ENCODE measurements around the gene GPX4. TPM values are rescaled to one million over a fixed set of nuclear protein-coding genes. Genes with fewer than 3 reads are reported as not detected.
"Not testable (repeated sequence)": the region's sequence is repeated elsewhere in the genome, so short reads cannot be mapped to it uniquely, and the experiment has no call there.

The GPX4 gene
- total RNA-seq, 1 donor from 2014 or later, result 241 TPM

DNA sequence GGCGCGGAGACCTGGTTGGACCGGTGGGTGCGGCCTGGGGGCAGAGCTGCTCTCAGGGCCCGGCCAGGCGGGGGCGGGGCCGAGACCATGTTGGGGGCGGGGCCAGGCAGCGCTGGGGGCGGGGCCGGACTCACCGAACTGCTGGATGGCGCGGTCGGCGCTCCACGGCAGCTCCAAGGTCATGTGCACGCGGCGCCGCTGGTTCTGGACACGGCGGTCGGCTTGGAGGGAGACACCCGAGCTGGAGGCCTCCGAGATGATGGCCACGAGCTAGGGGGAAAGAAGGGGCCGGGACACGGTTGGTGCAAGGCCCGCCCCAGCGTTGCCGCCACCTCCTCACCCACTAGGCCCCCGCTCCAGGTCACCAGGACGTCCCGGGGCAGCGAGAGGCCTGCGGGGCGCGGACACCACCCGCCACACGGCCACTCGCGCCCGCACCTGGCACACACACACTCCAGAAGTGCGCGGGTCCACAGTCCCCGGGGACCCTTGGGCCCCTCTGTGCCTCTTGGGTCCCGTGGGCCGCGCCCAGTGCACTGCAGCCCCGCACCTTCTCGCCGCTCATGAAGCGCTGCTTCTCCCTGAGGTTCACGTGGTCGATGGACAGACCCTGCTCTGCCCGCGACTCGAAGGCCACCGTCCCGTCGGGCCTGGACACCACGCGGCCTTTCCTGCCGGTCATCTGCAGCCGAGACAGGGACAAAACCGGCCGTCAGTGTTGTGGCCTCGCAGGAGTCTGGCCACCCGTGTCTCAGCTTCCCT, 8.7 kb downstream of the GPX4 start:
- Mint-ChIP-seq H3K27ac (no peak overlapping the region), H3K9me3 (no peaks in the 10 kb centered on the region), H3K27me3 (ENCODE audit: insufficient read depth) (no peaks in the 10 kb centered on the region), H3K4me1 (ENCODE audit: low read depth) (no peaks in the 10 kb centered on the region), H3K36me3 (ENCODE audit: low read depth) (peaks cover 4% of the 10 kb centered on the region), H3K4me3 (no peak overlapping the region)
- intact Hi-C loops (cut with micrococcal nuclease), result no loop called here
- DNase-seq (ENCODE audit: low spot score), result no peak

DNA sequence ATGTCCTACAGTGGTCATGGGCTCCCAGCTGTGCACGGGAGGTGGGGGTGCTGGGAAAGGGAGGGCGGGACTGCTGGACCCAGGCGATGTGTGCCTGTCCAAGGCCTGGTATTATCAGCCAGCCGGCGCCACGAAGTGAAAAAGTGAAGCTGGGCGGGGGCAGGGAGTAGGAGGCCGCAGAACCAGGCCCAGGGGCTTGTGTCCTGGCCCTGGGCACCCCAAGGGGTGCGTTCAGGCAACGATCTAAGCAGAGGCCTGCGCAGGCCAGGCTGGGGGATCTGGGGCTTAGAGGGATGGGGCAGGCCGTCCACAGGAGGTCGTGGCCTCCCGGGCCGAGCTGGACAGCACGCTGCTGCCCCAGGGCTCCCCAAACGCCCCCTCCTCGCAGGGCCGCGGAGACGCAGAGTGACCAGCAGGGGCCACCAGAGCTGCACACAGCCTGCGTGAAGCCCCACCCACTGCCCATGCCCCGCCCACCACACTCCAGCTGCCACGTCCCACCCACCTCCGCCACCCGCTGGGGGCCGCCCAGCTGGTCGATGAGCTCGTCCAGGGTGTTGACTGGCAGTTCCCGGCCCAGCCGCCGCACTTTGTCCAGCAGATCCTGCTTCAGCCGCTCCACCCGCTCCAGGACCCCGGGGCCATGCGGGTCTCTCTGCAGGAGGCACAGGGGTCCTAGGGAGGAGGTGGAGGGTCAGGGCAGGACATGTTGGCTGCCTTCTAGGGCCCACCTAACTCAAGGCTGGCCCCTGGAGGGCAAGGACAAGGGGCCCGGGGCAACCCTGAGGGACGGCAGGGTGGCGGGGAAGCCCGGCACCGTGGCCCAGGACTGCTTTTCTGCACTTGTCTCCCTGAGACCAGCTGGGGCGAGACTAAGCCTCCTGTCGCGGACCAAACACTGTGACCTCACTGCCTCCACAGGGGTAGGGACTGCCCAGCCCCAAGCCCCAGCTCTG, 9.5 kb downstream of the GPX4 start:
- Mint-ChIP-seq H3K9me3 (no peaks in the 10 kb centered on the region), H3K27ac (no peak overlapping the region), H3K27me3 (ENCODE audit: insufficient read depth) (no peaks in the 10 kb centered on the region), H3K4me1 (ENCODE audit: low read depth) (no peaks in the 10 kb centered on the region), H3K36me3 (ENCODE audit: low read depth) (peaks cover 8% of the 10 kb centered on the region), H3K4me3 (no peak overlapping the region)
- DNase-seq (ENCODE audit: low spot score), result peak; percentile 66
- intact Hi-C loops (cut with micrococcal nuclease), result no loop called here

DNA sequence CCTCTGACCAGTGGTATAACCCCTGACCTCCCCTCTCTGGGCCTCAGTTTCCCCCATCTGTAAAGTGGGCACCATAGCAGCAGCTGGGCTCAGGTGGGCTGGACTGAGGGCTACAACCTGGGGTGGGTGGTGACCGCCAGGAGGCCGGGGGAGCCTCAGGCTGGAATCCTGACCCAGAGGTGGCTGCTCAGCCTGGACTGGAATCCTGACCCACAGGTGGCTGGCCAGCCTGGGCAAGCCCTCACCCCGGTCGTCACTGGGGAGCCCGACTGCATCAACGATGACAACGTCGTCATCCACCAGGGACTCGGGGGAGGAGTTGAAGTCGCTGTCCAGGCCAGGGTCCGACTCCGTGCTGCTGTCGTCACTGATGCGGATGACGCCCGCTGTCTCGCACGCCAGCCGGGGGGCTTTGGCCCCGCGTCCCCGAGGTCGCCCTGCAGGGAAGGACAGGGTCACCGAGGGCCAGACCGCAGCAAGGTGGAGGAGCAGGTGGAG, 10.2 kb downstream of the GPX4 start:
- Mint-ChIP-seq H3K36me3 (ENCODE audit: low read depth) (peaks cover 11% of the 10 kb centered on the region), H3K4me3 (no peak overlapping the region), H3K9me3 (no peaks in the 10 kb centered on the region), H3K27ac (no peak overlapping the region), H3K27me3 (ENCODE audit: insufficient read depth) (no peaks in the 10 kb centered on the region), H3K4me1 (ENCODE audit: low read depth) (no peaks in the 10 kb centered on the region)
- no peak for DNase-seq (ENCODE audit: low spot score)
- intact Hi-C loops (cut with micrococcal nuclease), result no loop called here

DNA sequence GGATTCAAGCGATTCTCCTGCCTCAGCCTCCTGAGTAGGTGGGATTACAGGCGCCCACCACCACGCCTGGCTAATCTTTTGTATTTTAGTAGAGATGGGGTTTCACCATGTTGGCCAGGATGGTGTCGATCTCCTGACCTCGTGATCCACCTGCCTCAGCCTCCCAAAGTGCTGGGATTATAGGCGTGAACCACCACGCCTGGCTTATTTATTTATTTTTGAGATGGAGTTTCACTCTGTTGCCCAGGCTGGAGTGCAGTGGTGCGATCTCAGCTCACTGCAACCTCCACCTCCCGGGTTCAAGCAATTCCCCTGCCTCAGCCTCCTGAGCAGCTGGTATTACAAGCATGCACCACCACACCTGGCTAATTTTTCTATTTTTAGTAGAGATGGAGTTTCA, 10.9 kb downstream of the GPX4 start:
- H3K4me3 Mint-ChIP-seq; intact Hi-C loops (cut with micrococcal nuclease); H3K27ac Mint-ChIP-seq; H3K27me3 Mint-ChIP-seq (ENCODE audit: insufficient read depth); H3K9me3 Mint-ChIP-seq; H3K4me1 Mint-ChIP-seq (ENCODE audit: low read depth); DNase-seq (ENCODE audit: low spot score): not testable (repeated sequence)
- peaks cover 11% of the 10 kb centered on the region for H3K36me3 Mint-ChIP-seq (ENCODE audit: low read depth)

DNA sequence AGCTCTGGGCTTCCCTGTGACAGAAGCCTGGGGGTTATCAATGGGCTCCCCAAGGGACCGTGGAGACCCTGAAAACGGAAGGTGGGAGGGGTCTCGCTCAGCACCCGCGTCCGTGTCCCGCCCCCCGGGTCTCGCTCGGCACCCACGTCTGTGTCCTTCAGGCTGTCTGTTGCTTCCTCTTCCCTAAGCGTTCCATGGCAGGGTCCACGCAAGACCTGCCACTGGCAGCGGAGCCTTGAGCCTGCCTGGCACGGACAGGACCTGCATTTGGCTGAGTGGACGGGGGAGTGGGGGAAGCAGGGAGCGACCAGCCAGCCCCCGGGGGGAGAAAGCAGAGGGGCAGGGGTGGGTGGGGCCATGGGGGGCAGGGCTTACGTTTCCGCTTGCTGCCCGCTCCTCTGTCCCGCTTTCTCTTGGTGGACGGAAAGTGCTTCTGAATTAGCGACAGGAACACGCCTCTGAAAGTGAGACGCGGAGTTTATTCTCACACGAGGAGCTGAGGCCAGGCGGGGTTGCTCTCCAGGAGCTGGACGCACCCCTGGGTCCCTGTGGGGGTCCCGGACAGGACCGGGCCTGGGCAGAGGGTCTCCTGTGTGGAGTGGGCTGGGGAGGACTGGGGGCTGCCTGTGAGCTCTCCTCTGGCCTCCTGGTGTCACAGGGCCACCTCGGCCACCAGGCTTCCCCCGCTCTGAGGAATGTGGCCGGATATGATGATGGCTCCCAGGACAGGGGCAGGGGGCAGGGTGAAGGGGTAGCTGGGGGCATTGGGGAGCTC, 12.0 kb downstream of the GPX4 start:
- no peaks in the 10 kb centered on the region for H3K9me3 Mint-ChIP-seq
- H3K4me1 Mint-ChIP-seq (ENCODE audit: low read depth), result no peaks in the 10 kb centered on the region
- no peak overlapping the region for H3K27ac Mint-ChIP-seq
- intact Hi-C loops (cut with micrococcal nuclease), result no loop called here
- no peak for DNase-seq (ENCODE audit: low spot score)
- H3K36me3 Mint-ChIP-seq (ENCODE audit: low read depth), result peaks cover 9% of the 10 kb centered on the region
- no peak overlapping the region for H3K4me3 Mint-ChIP-seq
- no peaks in the 10 kb centered on the region for H3K27me3 Mint-ChIP-seq (ENCODE audit: insufficient read depth)

GRCh38 chr19:1116726-1117581, 13.2 kb downstream of the GPX4 start:
- peaks cover 17% of the 10 kb centered on the region for H3K36me3 Mint-ChIP-seq (ENCODE audit: low read depth)
- no peaks in the 10 kb centered on the region for H3K27me3 Mint-ChIP-seq (ENCODE audit: insufficient read depth)
- no peak overlapping the region for H3K27ac Mint-ChIP-seq
- DNase-seq (ENCODE audit: low spot score), result no peak
- no peaks in the 10 kb centered on the region for H3K4me1 Mint-ChIP-seq (ENCODE audit: low read depth)
- H3K4me3 Mint-ChIP-seq, result no peak overlapping the region
- H3K9me3 Mint-ChIP-seq, result no peaks in the 10 kb centered on the region
- intact Hi-C loops (cut with micrococcal nuclease), result no loop called here

DNA sequence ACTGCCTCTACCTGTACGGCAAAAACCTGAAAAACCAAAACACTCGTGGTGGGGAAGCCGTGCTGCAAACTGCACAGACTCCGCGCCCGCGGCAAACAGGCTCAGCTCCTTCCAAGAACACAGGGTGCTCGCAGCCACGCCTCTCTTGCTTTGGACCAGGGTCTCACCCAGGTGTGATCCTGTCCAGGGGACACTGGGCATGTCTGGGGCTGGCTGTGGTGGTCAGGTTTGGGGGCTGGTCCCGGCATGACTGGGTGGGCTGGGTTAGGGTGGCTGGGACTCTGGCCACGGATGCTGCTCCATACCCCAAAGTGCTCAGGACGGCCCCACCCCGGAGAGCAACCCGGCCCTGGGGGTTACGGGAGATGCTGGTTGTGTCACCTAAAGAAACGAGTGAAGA, 13.9 kb downstream of the GPX4 start:
- Mint-ChIP-seq H3K9me3 (no peaks in the 10 kb centered on the region), H3K4me3 (no peak overlapping the region), H3K4me1 (ENCODE audit: low read depth) (no peaks in the 10 kb centered on the region), H3K27me3 (ENCODE audit: insufficient read depth) (no peaks in the 10 kb centered on the region), H3K27ac (no peak overlapping the region), H3K36me3 (ENCODE audit: low read depth) (peaks cover 17% of the 10 kb centered on the region)
- no peak for DNase-seq (ENCODE audit: low spot score)
- intact Hi-C loops (cut with micrococcal nuclease), result no loop called here

DNA sequence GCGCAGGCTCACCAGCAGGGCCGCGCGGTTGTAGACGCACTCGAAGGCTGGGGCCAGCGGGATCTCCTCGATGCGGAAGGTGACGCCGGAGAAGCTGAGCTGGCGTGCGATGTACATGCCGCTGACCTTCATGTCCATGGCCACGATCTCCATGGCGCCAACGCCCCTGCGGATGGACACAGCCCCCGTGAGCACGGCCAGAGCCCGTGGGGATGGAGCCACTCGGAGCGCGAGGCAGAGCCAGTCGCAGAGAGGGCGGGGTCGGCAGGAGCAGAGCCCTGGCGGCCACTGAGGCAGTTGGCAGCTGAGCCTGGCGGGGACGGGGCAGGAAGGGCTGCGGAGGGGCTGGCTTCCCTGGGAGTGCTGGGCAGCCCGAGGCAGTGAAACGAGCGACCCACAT, 15.2 kb downstream of the GPX4 start:
- Mint-ChIP-seq H3K4me3 (no peak overlapping the region), H3K27ac (no peak overlapping the region), H3K27me3 (ENCODE audit: insufficient read depth) (no peaks in the 10 kb centered on the region), H3K36me3 (ENCODE audit: low read depth) (peaks cover 21% of the 10 kb centered on the region), H3K4me1 (ENCODE audit: low read depth) (no peaks in the 10 kb centered on the region), H3K9me3 (no peaks in the 10 kb centered on the region)
- DNase-seq (ENCODE audit: low spot score), result no peak
- intact Hi-C loops (cut with micrococcal nuclease), result no loop called here

DNA sequence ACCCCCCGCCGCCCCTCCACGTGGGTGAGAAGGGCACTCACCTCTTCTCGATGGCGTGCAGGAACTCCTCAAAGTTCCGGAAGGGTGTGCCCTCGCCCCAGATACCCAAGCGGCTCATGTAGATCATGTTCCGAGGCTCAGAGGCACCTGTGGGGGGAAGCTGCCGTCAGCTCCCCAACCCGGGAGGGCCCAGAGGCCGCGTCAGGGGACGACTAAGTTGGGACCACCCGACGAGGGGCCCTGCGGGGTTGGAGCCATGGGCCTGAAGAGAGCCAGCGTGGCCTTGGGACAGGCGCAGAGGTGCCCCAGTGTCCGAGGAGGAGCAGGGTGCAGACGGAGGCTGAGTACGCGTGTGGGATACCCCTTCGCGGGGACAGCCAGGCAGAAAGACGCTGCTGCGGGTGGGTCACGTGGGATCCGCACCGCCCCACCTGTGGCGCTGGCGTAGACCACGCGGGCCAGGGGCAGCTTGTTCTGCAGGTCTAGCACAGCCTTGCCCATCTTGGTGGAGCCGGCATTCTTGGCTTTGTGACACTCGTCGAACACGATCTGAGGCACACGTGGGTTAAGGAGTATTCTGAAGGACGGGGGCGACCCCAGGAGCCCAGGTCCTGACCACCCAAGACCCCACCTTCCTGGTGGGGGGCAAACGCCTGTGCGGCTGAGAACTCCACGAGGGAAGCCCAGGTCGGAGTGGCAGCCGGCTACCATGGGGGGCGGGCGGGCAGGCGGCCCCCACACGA, 15.9 kb downstream of the GPX4 start:
- H3K4me3 Mint-ChIP-seq, result no peak overlapping the region
- intact Hi-C loops (cut with micrococcal nuclease), result no loop called here
- H3K27me3 Mint-ChIP-seq (ENCODE audit: insufficient read depth), result no peaks in the 10 kb centered on the region
- H3K27ac Mint-ChIP-seq, result no peak overlapping the region
- H3K9me3 Mint-ChIP-seq, result no peaks in the 10 kb centered on the region
- H3K4me1 Mint-ChIP-seq (ENCODE audit: low read depth), result no peaks in the 10 kb centered on the region
- H3K36me3 Mint-ChIP-seq (ENCODE audit: low read depth), result peaks cover 21% of the 10 kb centered on the region
- no peak for DNase-seq (ENCODE audit: low spot score)

- intact Hi-C loops (cut with micrococcal nuclease), result no loop called here
- DNase-seq (ENCODE audit: low spot score), result no peak
- Mint-ChIP-seq H3K4me3 (no peak overlapping the region), H3K27me3 (ENCODE audit: insufficient read depth) (no peaks in the 10 kb centered on the region), H3K27ac (no peak overlapping the region), H3K9me3 (no peaks in the 10 kb centered on the region), H3K36me3 (ENCODE audit: low read depth) (peaks cover 21% of the 10 kb centered on the region), H3K4me1 (ENCODE audit: low read depth) (no peaks in the 10 kb centered on the region)
Observed at GRCh38 chr19:1121395-1121794, 17.6 kb downstream of the GPX4 start.

- Mint-ChIP-seq H3K36me3 (ENCODE audit: low read depth) (peaks cover 26% of the 10 kb centered on the region), H3K4me1 (ENCODE audit: low read depth) (no peaks in the 10 kb centered on the region), H3K27me3 (ENCODE audit: insufficient read depth) (no peaks in the 10 kb centered on the region), H3K27ac (no peak overlapping the region), H3K4me3 (no peak overlapping the region), H3K9me3 (no peaks in the 10 kb centered on the region)
- DNase-seq (ENCODE audit: low spot score), result no peak
- intact Hi-C loops (cut with micrococcal nuclease), result no loop called here
Observed at GRCh38 chr19:1122021-1122971, 18.5 kb downstream of the GPX4 start.
